ENCODE measurements around the gene TCEAL3.
"Not testable (repeated sequence)": the region's sequence is repeated elsewhere in the genome, so short reads cannot be mapped to it uniquely, and the experiment has no call there.

Gene TCEAL3

GRCh38 chrX:103607364-103608305 is at the start of gene TCEAL3:
Gene TCEAL3 (plus strand): TSS chrX:103607963. CDS start chrX:103609065, 1,102 bp downstream.
- DNase-seq, result peak; percentile 13

GRCh38 chrX:103560256-103560655 is 47.5 kb upstream of the TCEAL3 start:
- no peak for DNase-seq

- no peak for DNase-seq
Observed at GRCh38 chrX:103562801-103563200, 45.0 kb upstream of the TCEAL3 start.

- DNase-seq, result no peak
Observed at GRCh38 chrX:103565197-103565596, 42.6 kb upstream of the TCEAL3 start.

- DNase-seq, result no peak
Observed at GRCh38 chrX:103565752-103566151, 42.0 kb upstream of the TCEAL3 start.

GRCh38 chrX:103571121-103571520 is 36.6 kb upstream of the TCEAL3 start:
- no peak for DNase-seq

GRCh38 chrX:103571726-103572125 is 36.0 kb upstream of the TCEAL3 start:
- no peak for DNase-seq

- no peak for DNase-seq
Observed at GRCh38 chrX:103573202-103573601, 34.6 kb upstream of the TCEAL3 start.

GRCh38 chrX:103584596-103584995 is 23.2 kb upstream of the TCEAL3 start:
- DNase-seq, result peak; percentile 16

GRCh38 chrX:103585411-103586313 is 22.1 kb upstream of the TCEAL3 start, which contains the start of gene TCEAL4:
Gene TCEAL4 (plus strand): TSS chrX:103585515. CDS start chrX:103586676, 1,161 bp downstream.
- DNase-seq, result peak; percentile 44

GRCh38 chrX:103586314-103586646 is 21.5 kb upstream of the TCEAL3 start:
- DNase-seq, result no peak

GRCh38 chrX:103586659-103587058 is 21.1 kb upstream of the TCEAL3 start:
- no peak for DNase-seq

GRCh38 chrX:103592295-103592694 is 15.5 kb upstream of the TCEAL3 start:
- DNase-seq, result not testable (repeated sequence)

GRCh38 chrX:103595202-103595601 is 12.6 kb upstream of the TCEAL3 start:
- DNase-seq, result not testable (repeated sequence)

GRCh38 chrX:103608306-103608963 is 672 bp downstream of the TCEAL3 start:
- no peak for DNase-seq

GRCh38 chrX:103610282-103610681 is 2.5 kb downstream of the TCEAL3 start:
- DNase-seq, result no peak

- DNase-seq, result no peak
Observed at GRCh38 chrX:103613362-103613890, 5.7 kb downstream of the TCEAL3 start.

GRCh38 chrX:103614999-103615398 is 7.2 kb downstream of the TCEAL3 start:
- DNase-seq, result no peak

- DNase-seq, result no peak
Observed at GRCh38 chrX:103615781-103616371, 8.1 kb downstream of the TCEAL3 start.

- DNase-seq, result no peak
Observed at GRCh38 chrX:103616676-103617186, 9.0 kb downstream of the TCEAL3 start.

- DNase-seq, result no peak
Observed at GRCh38 chrX:103624111-103624510, 16.3 kb downstream of the TCEAL3 start.

- no peak for DNase-seq
Observed at GRCh38 chrX:103626855-103627254, 19.1 kb downstream of the TCEAL3 start.

Data from NCI-H510A treated with DMSO at 0.1 percent for 48 hours (cell line).